OCI-LY7 (cell line): ENCODE data around the gene UFC1. TPM values are rescaled to one million over a fixed set of nuclear protein-coding genes. Genes with fewer than 3 reads are reported as not detected.

Source experiments
- BruUV-seq: library from RNA; stranded (reverse); fragments of 400-500 nt; replicated peaks from 2 replicates; lab custom pipeline; 2021; lab: Mats Ljungman, UMichigan
- CTCF ChIA-PET: fragments of 300-600 bp; sonication (Branson Sonifier 250); formaldehyde crosslinking; loops from one replicate; lab custom pipeline; 2022; ENCODE audit warnings: antibody characterized with exemption; ENCODE audit not compliant: unreplicated experiment; lab: Charles Lee
- POLR2A ChIA-PET: fragments of 300-600 bp; sonication (Branson Sonifier 250); formaldehyde crosslinking; loops from one replicate; lab custom pipeline; 2022; ENCODE audit warnings: antibody characterized with exemption; lab: Charles Lee
- DNase-seq: peaks from one replicate; pipeline ENCODE4 v3.0.0-alpha.2; 2015; ENCODE audit warnings: low spot score
- H2AFZ ChIP-seq: fragments of 200-600 bp; sonication (generic), shearing (Covaris generic); 2 replicates; pipeline ENCODE4 v1.6.1; 2014; ENCODE audit warnings: mild to moderate bottlenecking, antibody characterized with exemption, low read length, moderate library complexity
- H3K27ac ChIP-seq: fragments of 200-600 bp; sonication (generic); 2 replicates; pipeline ENCODE4 v1.5.1; 2014; ENCODE audit warnings: mixed run types, low read depth, mild to moderate bottlenecking, moderate library complexity, low read length, inconsistent platforms; ENCODE audit not compliant: poor library complexity, severe bottlenecking
- H3K36me3 ChIP-seq: fragments of 200-600 bp; sonication (generic); 2 replicates; pipeline ENCODE4 v1.6.1; 2014; ENCODE audit warnings: mild to moderate bottlenecking, antibody characterized with exemption, low read length, moderate library complexity, mixed read lengths; ENCODE audit not compliant: insufficient read depth
- H3K4me1 ChIP-seq: fragments of 200-600 bp; sonication (generic); 2 replicates; pipeline ENCODE4 v1.5.1; 2014; ENCODE audit warnings: mild to moderate bottlenecking, low read length; ENCODE audit not compliant: insufficient read depth, poor library complexity, severe bottlenecking
- H3K4me2 ChIP-seq: fragments of 200-600 bp; sonication (generic); 2 replicates; pipeline ENCODE4 v1.6.1; 2014; ENCODE audit warnings: mild to moderate bottlenecking, low read length
- H3K4me3 ChIP-seq: fragments of 200-600 bp; sonication (generic); 2 replicates; pipeline ENCODE4 v1.5.1; 2014; ENCODE audit warnings: mild to moderate bottlenecking, low read depth, low read length; ENCODE audit not compliant: poor library complexity, severe bottlenecking
- H3K79me2 ChIP-seq: fragments of 200-600 bp; sonication (generic); 2 replicates; pipeline ENCODE4 v1.6.1; 2016; ENCODE audit warnings: low read depth, mild to moderate bottlenecking, low read length, moderate library complexity, mixed read lengths; ENCODE audit not compliant: insufficient read depth
- H3K9me2 ChIP-seq: fragments of 200-600 bp; sonication (generic); 2 replicates; pipeline ENCODE4 v1.6.1; 2016; ENCODE audit warnings: mild to moderate bottlenecking, low read length, mixed read lengths; ENCODE audit not compliant: insufficient read depth
- H3K9me3 ChIP-seq: fragments of 200-600 bp; sonication (generic); 2 replicates; pipeline ENCODE4 v1.6.1; 2014; ENCODE audit warnings: mild to moderate bottlenecking, mixed run types, low read length, mixed read lengths
- H4K20me1 ChIP-seq: fragments of 200-600 bp; sonication (generic); 2 replicates; pipeline ENCODE4 v1.6.1; 2014; ENCODE audit warnings: mild to moderate bottlenecking, antibody characterized with exemption, low read length, moderate library complexity, mixed read lengths; ENCODE audit not compliant: insufficient read depth
- CTCF ChIP-seq: fragments of 200-600 bp; sonication (generic); conservative IDR thresholded peaks from 2 replicates; pipeline ENCODE4 v1.5.1; 2014; ENCODE audit warnings: mild to moderate bottlenecking, antibody characterized with exemption, low read length, moderate library complexity, mixed read lengths
- EZH2phosphoT487 ChIP-seq: fragments of 200-600 bp; sonication (generic); IDR thresholded peaks from 2 replicates; pipeline ENCODE4 v1.6.1; 2018; ENCODE audit warnings: low read depth, borderline replicate concordance, mild to moderate bottlenecking, mixed run types, antibody characterized with exemption, low read length, moderate library complexity, mixed read lengths
- intact Hi-C: fragments of 100-400 bp; cut with micrococcal nuclease; formaldehyde crosslinking; loops from one replicate; pipeline ENCODE4 v1.10.0; 2022; ENCODE audit not compliant: unreplicated experiment
- total RNA-seq, 2 experiments: library from RNA; depleted of rRNA in 1 of 2; stranded (reverse); fragments of >200 nt in 1 of 2; shearing (Covaris generic) in 1 of 2; gene quantifications; 2 replicates each; pipeline ENCODE4 v1.2.3, GENCODE V29; 2014 to 2022

The UFC1 gene
- total RNA-seq, 2 experiments from 2014 or later = 61.2 to 80.9 TPM

GRCh38 chr1:161196521-161197451 is 43.0 kb downstream of the UFC1 start:
- Histone ChIP-seq H3K79me2 (no peaks in the 10 kb centered on the region), H3K9me3 (no peaks in the 10 kb centered on the region), H3K27ac (no peak overlapping the region), H3K4me2 (no peak overlapping the region), H4K20me1 (no peaks in the 10 kb centered on the region), H2AFZ (no peak overlapping the region), H3K4me1 (peaks cover 48% of the 10 kb centered on the region), H3K9me2 (no peaks in the 10 kb centered on the region), H3K36me3 (no peaks in the 10 kb centered on the region), H3K4me3 (no peak overlapping the region)
- CTCF ChIA-PET = no interaction called here
- DNase-seq = no peak
- BruUV-seq = no TSS peak
- no peak for TF ChIP-seq EZH2phosphoT487
- POLR2A ChIA-PET = interaction anchor here (0.6 kb wide), 1 partner anchor 7 kb away, joined by 4 read pairs; no protein-coding TSS in a partner anchor
- intact Hi-C loops = no loop called here

GRCh38 chr1:161197560-161198193 is 43.9 kb downstream of the UFC1 start:
- Histone ChIP-seq H3K9me3 (no peaks in the 10 kb centered on the region), H3K4me1 (peaks cover 44% of the 10 kb centered on the region), H3K27ac (no peak overlapping the region), H4K20me1 (no peaks in the 10 kb centered on the region), H3K36me3 (no peaks in the 10 kb centered on the region), H3K9me2 (no peaks in the 10 kb centered on the region), H3K79me2 (peaks cover 2% of the 10 kb centered on the region; the same call in 1 of the 2 replicates), H3K4me2 (no peak overlapping the region), H3K4me3 (no peak overlapping the region), H2AFZ (no peak overlapping the region)
- intact Hi-C loops = no loop called here
- TF ChIP-seq CTCF (no peak), EZH2phosphoT487 (no peak)
- BruUV-seq = no TSS peak
- POLR2A ChIA-PET = no interaction called here
- CTCF ChIA-PET = no interaction called here
- no peak for DNase-seq

DNA sequence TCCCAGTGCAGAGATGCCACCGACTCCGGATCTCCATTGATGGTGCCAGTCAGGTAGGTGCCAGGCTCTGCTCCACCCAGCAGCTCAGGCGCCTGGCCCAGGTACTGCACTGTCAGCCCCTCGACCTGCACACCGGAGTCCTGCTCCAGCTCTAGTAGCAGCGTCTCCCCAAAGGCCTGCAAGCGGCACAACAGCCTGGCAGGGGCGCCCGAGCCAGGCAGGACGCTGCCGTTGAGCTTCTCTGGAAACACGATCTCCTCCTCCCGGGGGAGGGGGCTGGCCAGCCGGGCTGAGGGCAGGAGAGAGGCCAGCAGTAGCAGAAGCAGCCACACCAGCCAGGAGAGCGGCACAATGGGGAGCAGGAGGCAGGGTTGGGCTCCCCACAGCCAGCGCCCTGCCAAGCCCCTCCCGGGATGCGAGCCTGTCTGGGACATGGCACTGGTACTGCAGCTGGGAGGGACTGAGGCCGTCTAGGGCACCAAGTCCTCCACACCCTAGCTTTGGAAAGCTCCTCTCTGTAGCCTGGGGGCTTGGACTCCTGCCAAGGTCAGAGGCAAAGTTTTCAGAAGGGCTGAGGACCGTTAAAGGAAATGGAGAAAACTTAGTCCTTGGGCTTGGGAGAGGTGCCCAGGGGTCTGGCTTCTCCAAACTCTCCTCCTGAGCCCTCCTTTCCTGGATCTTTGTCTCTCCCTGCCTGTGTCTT is 44.6 kb downstream of the UFC1 start:
- Histone ChIP-seq H2AFZ (no peak overlapping the region), H3K79me2 (peaks cover 4% of the 10 kb centered on the region; the same call in 1 of the 2 replicates), H3K4me3 (no peak overlapping the region), H3K9me3 (no peaks in the 10 kb centered on the region), H3K4me1 (peaks cover 46% of the 10 kb centered on the region), H3K27ac (no peak overlapping the region), H3K4me2 (no peak overlapping the region), H4K20me1 (no peaks in the 10 kb centered on the region), H3K36me3 (no peaks in the 10 kb centered on the region), H3K9me2 (no peaks in the 10 kb centered on the region)
- POLR2A ChIA-PET = interaction anchor here (0.6 kb wide), 1 partner anchor 44 kb away, joined by 3 read pairs; no protein-coding TSS in a partner anchor
- intact Hi-C loops = no loop called here
- CTCF ChIA-PET = no interaction called here
- no TSS peak for BruUV-seq
- no peak for DNase-seq
- TF ChIP-seq CTCF (no peak), EZH2phosphoT487 (no peak)
